Left lung (tissue), 10 donors: ENCODE measurements around the gene CABP4. TPM values are rescaled to one million over a fixed set of nuclear protein-coding genes. Genes with fewer than 3 reads are reported as not detected.
A peak's percentile ranks its signal among the peaks of the same experiment; 100 is the strongest.

ENCODE experiments used
- ATAC-seq: fragments of 200-7000 bp; cut with Tn5 transposase; one replicate; pipeline ENCODE4 v1.9.1; 2020; ENCODE audit warnings: moderate library complexity
- DNase-seq, 4 donors: peaks; one replicate each; pipeline ENCODE4 v3.0.0-alpha.2; 2013 to 2020
- H3K27ac ChIP-seq, 2 donors: fragments of 200-600 bp; sonication (generic) in 1 of 2; one replicate each; pipeline versions ENCODE4 v1.5.0 to v1.8.0; 2020 to 2021
- H3K27me3 ChIP-seq, 2 donors: fragments of 200-600 bp; sonication (generic) in 1 of 2; one replicate each; pipeline versions ENCODE4 v1.5.0 to v1.8.0; 2020 to 2021
- H3K36me3 ChIP-seq, 2 donors: fragments of 200-600 bp; sonication (generic) in 1 of 2; one replicate each; pipeline versions ENCODE4 v1.5.0 to v1.8.0; 2020 to 2021
- H3K4me1 ChIP-seq, 2 donors: fragments of 200-600 bp; one replicate each; pipeline ENCODE4 v1.8.0; 2021
- H3K4me3 ChIP-seq, 2 donors: fragments of 200-600 bp; sonication (generic) in 1 of 2; one replicate each; pipeline versions ENCODE4 v1.5.0 to v1.8.0; 2020 to 2021; ENCODE audit warnings: mild to moderate bottlenecking in 1 of 2
- H3K9me3 ChIP-seq, 2 donors: fragments of 200-600 bp; sonication (generic) in 1 of 2; one replicate each; pipeline versions ENCODE4 v1.5.0 to v1.8.0; 2020 to 2021
- CTCF ChIP-seq, 2 donors: fragments of 200-600 bp; sonication (generic) in 1 of 2; IDR thresholded peaks; one replicate each; pipeline versions ENCODE4 v1.5.0 to v1.8.0; 2021; ENCODE audit warnings: antibody characterized with exemption in 2 of 2
- intact Hi-C, 2 donors: fragments of 100-400 bp; cut with DNase I; formaldehyde crosslinking; loops; one replicate each; pipeline versions ENCODE4 v1.11.2 to v1.14.2; 2022
- polyA plus RNA-seq, 6 donors: library from polyadenylated mRNA; unstranded; fragments of 120-200 nt; gene quantifications; one replicate each; pipeline ENCODE4 v1.2.1, GENCODE V29; 2013; ENCODE audit not compliant: insufficient read length in 6 of 6
- total RNA-seq, 2 donors: library from RNA; stranded (reverse); fragmentation: NEBNext Ultra II Directional; extraction: Animal tissue kit (Norgen Biotek cat#: 25700); gene quantifications; one replicate each; pipeline ENCODE4 v1.2.1, GENCODE V29; 2021
- donor health status: DM: no; HTN: yes; CAD: no.
- donor health status: DM: no; HTN: no; CAD: no.

CABP4 gene
- total and polyA plus RNA-seq, 8 donors = 1.4 to 2.8 (median 2.2) TPM

- TF ChIP-seq CTCF (IDR thresholded peaks at IDR 0.05) = no peak
- Histone ChIP-seq H3K27ac (no peak overlapping the region), H3K4me3 (no peak overlapping the region), H3K4me1 (peaks cover 15 to 42% of the 10 kb centered on the region in 2 donors), H3K27me3 (peaks cover 0 to 20% of the 10 kb centered on the region in 2 donors), H3K9me3 (no peaks in the 10 kb centered on the region), H3K36me3 (peaks cover 0 to 58% of the 10 kb centered on the region in 2 donors)
- intact Hi-C loops = no loop called here
- ATAC-seq = no peak
- DNase-seq = no peak
These were observed 45.9 kb downstream of the CABP4 start for GRCh38 chr11:67500831-67501715.

- DNase-seq (peak in 1 of 4 donors; percentile 69), ATAC-seq (no peak)
- Histone ChIP-seq H3K4me1 (peaks cover 17 to 50% of the 10 kb centered on the region in 2 donors), H3K9me3 (no peaks in the 10 kb centered on the region), H3K36me3 (peaks cover 0 to 54% of the 10 kb centered on the region in 2 donors), H3K27ac (no peak overlapping the region), H3K4me3 (no peak overlapping the region), H3K27me3 (peaks cover 0 to 20% of the 10 kb centered on the region in 2 donors)
- intact Hi-C loops = no loop called here
- TF ChIP-seq CTCF (IDR thresholded peaks at IDR 0.05) = no peak
These were observed 46.7 kb downstream of the CABP4 start for GRCh38 chr11:67501854-67502253.

- ATAC-seq (no peak), DNase-seq (peak in 1 of 4 donors; percentile 63)
- no peak overlapping the region for H3K4me3 ChIP-seq
- TF ChIP-seq CTCF (IDR thresholded peaks at IDR 0.05) = no peak
- H3K4me1 ChIP-seq = peaks cover 23 to 56% of the 10 kb centered on the region in 2 donors
- peaks cover 0 to 20% of the 10 kb centered on the region in 2 donors for H3K27me3 ChIP-seq
- H3K27ac ChIP-seq = no peak overlapping the region
- intact Hi-C loops = no loop called here
- H3K9me3 ChIP-seq = no peaks in the 10 kb centered on the region
- H3K36me3 ChIP-seq = peaks cover 0 to 52% of the 10 kb centered on the region in 2 donors
These were observed 47.3 kb downstream of the CABP4 start for GRCh38 chr11:67502328-67502979.

- Histone ChIP-seq H3K27me3 (peaks cover 0 to 20% of the 10 kb centered on the region in 2 donors), H3K4me3 (peak overlapping the region; percentile 50 to 94), H3K9me3 (no peaks in the 10 kb centered on the region), H3K4me1 (peaks cover 24 to 59% of the 10 kb centered on the region in 2 donors), H3K36me3 (peaks cover 0 to 43% of the 10 kb centered on the region in 2 donors), H3K27ac (no peak overlapping the region)
- ATAC-seq (no peak), DNase-seq (peak in 1 of 4 donors; percentile 69)
- intact Hi-C loops = no loop called here
- TF ChIP-seq CTCF (IDR thresholded peaks at IDR 0.05) = no peak
These were observed 48.2 kb downstream of the CABP4 start for GRCh38 chr11:67503119-67504004.
